B cell (primary cell): ENCODE results near the gene PNKD.

ENCODE experiments used
- CTCF ChIP-seq: fragments of 200-600 bp; IDR thresholded peaks from one replicate; pipeline ENCODE4 v1.8.0; 2022; ENCODE audit warnings: antibody characterized with exemption, mild to moderate bottlenecking
- EZH2 ChIP-seq: IDR thresholded peaks from 2 replicates; pipeline ENCODE4 v1.6.1; 2012; ENCODE audit warnings: borderline replicate concordance, low read depth, mild to moderate bottlenecking, moderate library complexity, low read length; ENCODE audit not compliant: insufficient read depth, poor library complexity, severe bottlenecking

- TF ChIP-seq CTCF, result no peak
- no peak for TF ChIP-seq EZH2
Measured at GRCh38 chr2:218313356-218313755, 43.0 kb downstream of the PNKD start.
